Heart left ventricle (tissue), 13 donors: Measurements from ENCODE around the gene ZNF30.

ENCODE experiments used
- CTCF ChIP-seq, 12 donors: fragments of 200-600 bp; sonication (generic) in 4 of 12; IDR thresholded peaks; one replicate each; pipeline versions ENCODE4 v1.5.0 to v1.8.0; 2018 to 2022; ENCODE audit warnings: antibody characterized with exemption in 12 of 12, mild to moderate bottlenecking in 5 of 12
- POLR2A ChIP-seq, 2 donors: fragments of 450-650 bp; IDR thresholded peaks; one replicate each; pipeline ENCODE4 v1.6.1; 2017; ENCODE audit warnings: antibody characterized with exemption in 2 of 2, mild to moderate bottlenecking in 2 of 2, moderate library complexity in 2 of 2
- donor health status: ischemic (EF 13 %, LVEDD 7.1; RV severe dilation, severe dysfunction).
- donor health status: DM: no; HTN: yes; CAD: no.
- donor health status: DM: no; HTN: no; CAD: no.
- donor health status: ischemic (EF 25% LVEDD 6.9; RV normal size, moderate dysfunction).
- donor health status: ischemic (EF 25% LVEDD 5.7; RV mildly dilated, moderate dysfunction).
- donor health status: ischemic (EF 35%, LVEDD 5.7; RV mildly dilated, moderate dysfunction).
- donor health status: nonischemic (EF 11% LVEDD 7.7; RV severe dilation, severe dysfunction).
- donor health status: DM: yes; HTN: yes; CAD: no.
- donor health status: PGD.
- donor health status: ischemic (EF 29% LVEDD 5.4; RV normal size, mild dysfunction).
- donor health status: nonischemic (EF 23%, LVEDD 6.1; RV moderate dilation, normal function).

- TF ChIP-seq CTCF (IDR thresholded peaks at IDR 0.05) = no peak
- no peak for TF ChIP-seq POLR2A (IDR thresholded peaks at IDR 0.05)
Measured at GRCh38 chr19:34994286-34994642, 67.6 kb downstream of the ZNF30 start.
